ENCODE results near the gene AQP9. TPM values are rescaled to one million over a fixed set of nuclear protein-coding genes. Genes with fewer than 3 reads are reported as not detected.
"Not testable (repeated sequence)": the region's sequence is repeated elsewhere in the genome, so short reads cannot be mapped to it uniquely, and the experiment has no call there.

AQP9 gene
- total RNA-seq, 1 donor from 2014 or later, result not detected

DNA sequence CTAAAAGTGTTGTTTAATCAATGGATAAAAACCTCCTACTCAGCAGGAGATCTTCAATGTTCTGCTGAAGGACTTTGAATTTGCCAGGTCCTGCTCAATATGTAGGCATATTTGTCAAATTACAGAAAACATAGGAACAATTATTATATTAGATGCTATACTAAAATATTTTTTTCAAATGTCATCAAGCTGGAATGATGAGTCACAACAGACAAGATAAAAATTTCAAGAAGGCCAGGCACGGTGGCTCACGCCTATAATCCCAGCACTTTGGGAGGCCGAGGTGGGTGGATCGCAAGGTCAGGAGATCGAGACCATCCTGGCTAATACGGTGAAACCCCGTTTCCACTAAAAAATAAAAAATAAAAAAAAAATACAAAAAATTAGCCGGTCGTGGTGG is 68.0 kb downstream of the AQP9 start:
- H3K9me3 Mint-ChIP-seq, result no peaks in the 10 kb centered on the region
- TF ChIP-seq, protein P1, sequence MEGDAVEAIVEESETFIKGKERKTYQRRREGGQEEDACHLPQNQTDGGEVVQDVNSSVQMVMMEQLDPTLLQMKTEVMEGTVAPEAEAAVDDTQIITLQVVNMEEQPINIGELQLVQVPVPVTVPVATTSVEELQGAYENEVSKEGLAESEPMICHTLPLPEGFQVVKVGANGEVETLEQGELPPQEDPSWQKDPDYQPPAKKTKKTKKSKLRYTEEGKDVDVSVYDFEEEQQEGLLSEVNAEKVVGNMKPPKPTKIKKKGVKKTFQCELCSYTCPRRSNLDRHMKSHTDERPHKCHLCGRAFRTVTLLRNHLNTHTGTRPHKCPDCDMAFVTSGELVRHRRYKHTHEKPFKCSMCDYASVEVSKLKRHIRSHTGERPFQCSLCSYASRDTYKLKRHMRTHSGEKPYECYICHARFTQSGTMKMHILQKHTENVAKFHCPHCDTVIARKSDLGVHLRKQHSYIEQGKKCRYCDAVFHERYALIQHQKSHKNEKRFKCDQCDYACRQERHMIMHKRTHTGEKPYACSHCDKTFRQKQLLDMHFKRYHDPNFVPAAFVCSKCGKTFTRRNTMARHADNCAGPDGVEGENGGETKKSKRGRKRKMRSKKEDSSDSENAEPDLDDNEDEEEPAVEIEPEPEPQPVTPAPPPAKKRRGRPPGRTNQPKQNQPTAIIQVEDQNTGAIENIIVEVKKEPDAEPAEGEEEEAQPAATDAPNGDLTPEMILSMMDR (IDR thresholded peaks at IDR 0.05; ENCODE audit: unreplicated experiment), result no peak
- no peaks in the 10 kb centered on the region for H3K27me3 Mint-ChIP-seq (ENCODE audit: low read depth)
- no peak overlapping the region for H3K27ac Mint-ChIP-seq
- H3K4me1 Mint-ChIP-seq, result peaks cover 13% of the 10 kb centered on the region
- no peaks in the 10 kb centered on the region for H3K36me3 Mint-ChIP-seq
- DNase-seq (ENCODE audit: low spot score in 2 of 2, unreplicated experiment in 2 of 2), result no peak
- H3K4me3 Mint-ChIP-seq, result no peak overlapping the region

DNA sequence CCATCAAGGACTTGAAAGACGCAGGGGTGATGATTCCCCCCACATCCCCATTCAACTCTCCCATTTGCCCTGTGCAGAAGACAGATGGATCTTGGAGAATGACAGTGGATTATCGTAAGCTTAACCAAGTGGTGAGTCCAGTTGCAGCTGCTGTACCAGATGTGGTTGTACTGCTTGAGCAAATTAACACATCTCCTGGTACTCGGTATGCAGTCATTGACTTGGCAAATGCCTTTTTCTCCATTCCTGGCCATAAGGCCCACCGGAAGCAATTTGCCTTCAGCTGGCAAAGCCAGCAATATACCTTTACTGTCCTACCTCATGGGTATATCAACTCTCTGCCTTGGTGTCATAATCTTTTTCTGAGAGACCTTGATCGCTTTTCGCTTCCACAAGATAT is 70.0 kb downstream of the AQP9 start:
- peaks cover 11% of the 10 kb centered on the region for H3K4me1 Mint-ChIP-seq
- not testable (repeated sequence) for H3K36me3 Mint-ChIP-seq; H3K4me3 Mint-ChIP-seq; DNase-seq (ENCODE audit: low spot score in 2 of 2, unreplicated experiment in 2 of 2); H3K9me3 Mint-ChIP-seq; H3K27ac Mint-ChIP-seq; H3K27me3 Mint-ChIP-seq (ENCODE audit: low read depth)

DNA sequence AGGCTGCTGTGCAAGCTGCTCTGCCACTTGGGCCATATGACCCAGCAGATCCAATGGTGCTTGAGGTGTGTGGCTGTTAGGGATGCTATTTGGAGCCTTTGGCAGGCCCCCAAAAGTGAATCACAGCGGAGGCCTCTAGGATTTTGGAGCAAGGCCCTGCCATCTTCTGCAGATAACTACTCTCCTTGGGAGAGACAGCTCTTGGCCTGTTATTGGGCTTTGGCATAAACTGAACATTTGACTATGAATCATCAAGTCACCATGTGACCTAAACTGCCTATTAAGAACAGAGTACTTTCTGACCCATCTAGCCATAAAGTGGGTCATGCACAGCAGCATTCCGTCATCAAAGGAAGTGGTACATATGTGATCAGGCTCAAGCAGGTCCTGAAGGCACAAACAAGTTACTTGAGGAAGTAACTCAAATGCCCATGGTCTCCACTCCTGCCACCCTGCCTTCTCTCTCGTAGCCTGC is 70.9 kb downstream of the AQP9 start:
- DNase-seq (ENCODE audit: low spot score in 2 of 2, unreplicated experiment in 2 of 2); H3K36me3 Mint-ChIP-seq; H3K27ac Mint-ChIP-seq; H3K27me3 Mint-ChIP-seq (ENCODE audit: low read depth); H3K4me3 Mint-ChIP-seq; H3K4me1 Mint-ChIP-seq; H3K9me3 Mint-ChIP-seq: not testable (repeated sequence)

DNA sequence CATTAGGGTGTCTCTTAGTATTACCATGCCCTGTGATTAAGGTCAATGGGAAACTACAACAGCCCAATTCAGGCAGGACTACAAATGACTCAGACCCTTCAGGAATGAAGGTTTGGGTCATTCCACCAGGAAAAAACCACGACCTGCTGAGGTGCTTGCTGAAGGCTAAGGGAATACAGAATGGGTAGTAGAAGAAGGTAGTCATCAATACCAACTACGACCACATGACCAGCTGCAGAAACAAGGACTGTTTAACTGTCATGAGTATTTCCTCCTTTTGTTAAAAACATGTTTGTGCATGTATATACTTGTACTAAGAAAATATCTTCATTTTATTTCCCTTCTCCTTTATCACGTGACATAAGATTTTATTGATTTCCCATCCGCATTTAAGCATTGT is 71.8 kb downstream of the AQP9 start:
- not testable (repeated sequence) for H3K27me3 Mint-ChIP-seq (ENCODE audit: low read depth); H3K9me3 Mint-ChIP-seq; DNase-seq (ENCODE audit: low spot score in 2 of 2, unreplicated experiment in 2 of 2); H3K36me3 Mint-ChIP-seq; H3K4me3 Mint-ChIP-seq; H3K27ac Mint-ChIP-seq; H3K4me1 Mint-ChIP-seq

DNA sequence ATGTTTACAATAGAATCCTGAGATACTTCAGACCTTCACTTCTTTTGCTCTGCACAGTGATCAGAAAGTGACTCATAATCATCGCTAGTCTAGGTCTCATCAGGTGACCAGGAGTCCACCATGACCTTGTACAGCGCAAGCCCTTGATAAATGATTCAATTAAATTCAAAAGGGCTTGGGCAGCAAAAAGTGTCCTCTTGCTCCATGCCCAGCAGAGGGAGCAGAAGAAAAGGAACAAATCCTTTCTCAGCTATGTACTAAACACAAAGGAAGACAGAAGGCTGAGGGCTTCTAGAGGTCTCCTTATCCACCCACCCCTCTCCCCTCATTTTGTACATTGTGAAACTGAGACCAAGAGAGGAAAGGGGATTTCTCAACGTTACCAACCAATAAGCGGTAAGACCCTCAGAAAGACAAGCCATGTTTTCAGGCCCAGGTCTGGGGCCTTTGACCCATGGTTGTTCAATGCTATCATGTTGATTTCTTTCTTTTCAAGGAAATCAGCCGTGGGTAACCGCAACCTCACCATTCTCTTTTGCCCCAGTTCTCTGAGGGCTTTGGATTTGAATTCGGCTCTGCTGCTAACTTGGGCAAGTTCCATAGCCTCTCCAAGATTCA is 74.8 kb downstream of the AQP9 start:
- no peaks in the 10 kb centered on the region for H3K9me3 Mint-ChIP-seq
- no peak for DNase-seq (ENCODE audit: low spot score in 2 of 2, unreplicated experiment in 2 of 2)
- TF ChIP-seq, protein P1 (IDR thresholded peaks at IDR 0.05; ENCODE audit: unreplicated experiment), result peak; percentile 33
- H3K36me3 Mint-ChIP-seq, result no peaks in the 10 kb centered on the region
- no peak overlapping the region for H3K4me3 Mint-ChIP-seq
- H3K4me1 Mint-ChIP-seq, result peaks cover 8% of the 10 kb centered on the region
- no peak overlapping the region for H3K27ac Mint-ChIP-seq
- no peaks in the 10 kb centered on the region for H3K27me3 Mint-ChIP-seq (ENCODE audit: low read depth)

DNA sequence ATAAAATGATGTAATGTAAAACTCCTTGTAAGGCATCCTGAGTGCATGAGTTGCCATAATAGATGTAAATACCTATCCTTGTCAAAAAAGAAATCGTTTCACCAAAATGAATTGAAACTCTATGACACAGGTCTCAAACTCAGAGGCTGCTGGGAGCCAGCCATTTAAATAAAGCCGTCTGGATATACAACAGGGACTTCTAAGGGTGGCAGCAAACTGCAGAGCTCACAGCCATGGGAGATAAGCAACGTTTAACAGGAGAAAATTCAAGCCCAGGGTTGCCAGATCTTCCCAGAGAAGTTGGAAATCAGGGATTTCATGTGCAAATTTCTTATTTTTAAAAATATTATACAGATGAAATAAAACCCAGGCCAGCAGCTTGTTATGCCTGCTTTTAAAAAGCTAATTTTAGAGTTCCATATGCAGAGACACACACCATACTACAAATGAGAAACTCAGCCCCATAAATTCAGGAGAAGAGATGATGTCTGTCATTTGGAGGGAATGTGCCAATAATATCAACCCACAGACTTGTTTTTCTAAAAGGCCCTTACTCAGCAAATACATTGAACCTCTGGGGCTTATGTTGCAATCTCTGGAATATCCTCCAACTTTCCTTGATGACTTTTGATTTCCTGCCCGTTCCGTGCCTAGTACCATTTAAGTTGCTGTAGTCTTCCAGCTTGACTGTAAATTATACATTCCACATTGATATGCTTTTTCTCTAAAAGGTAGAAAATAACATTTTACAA is 75.6 kb downstream of the AQP9 start:
- Mint-ChIP-seq H3K27ac (no peak overlapping the region), H3K9me3 (peaks cover 5% of the 10 kb centered on the region), H3K4me1 (peaks cover 8% of the 10 kb centered on the region), H3K27me3 (ENCODE audit: low read depth) (no peaks in the 10 kb centered on the region), H3K36me3 (no peaks in the 10 kb centered on the region), H3K4me3 (no peak overlapping the region)
- TF ChIP-seq, protein P1 (IDR thresholded peaks at IDR 0.05; ENCODE audit: unreplicated experiment), result no peak
- DNase-seq (ENCODE audit: low spot score in 2 of 2, unreplicated experiment in 2 of 2), result no peak

DNA sequence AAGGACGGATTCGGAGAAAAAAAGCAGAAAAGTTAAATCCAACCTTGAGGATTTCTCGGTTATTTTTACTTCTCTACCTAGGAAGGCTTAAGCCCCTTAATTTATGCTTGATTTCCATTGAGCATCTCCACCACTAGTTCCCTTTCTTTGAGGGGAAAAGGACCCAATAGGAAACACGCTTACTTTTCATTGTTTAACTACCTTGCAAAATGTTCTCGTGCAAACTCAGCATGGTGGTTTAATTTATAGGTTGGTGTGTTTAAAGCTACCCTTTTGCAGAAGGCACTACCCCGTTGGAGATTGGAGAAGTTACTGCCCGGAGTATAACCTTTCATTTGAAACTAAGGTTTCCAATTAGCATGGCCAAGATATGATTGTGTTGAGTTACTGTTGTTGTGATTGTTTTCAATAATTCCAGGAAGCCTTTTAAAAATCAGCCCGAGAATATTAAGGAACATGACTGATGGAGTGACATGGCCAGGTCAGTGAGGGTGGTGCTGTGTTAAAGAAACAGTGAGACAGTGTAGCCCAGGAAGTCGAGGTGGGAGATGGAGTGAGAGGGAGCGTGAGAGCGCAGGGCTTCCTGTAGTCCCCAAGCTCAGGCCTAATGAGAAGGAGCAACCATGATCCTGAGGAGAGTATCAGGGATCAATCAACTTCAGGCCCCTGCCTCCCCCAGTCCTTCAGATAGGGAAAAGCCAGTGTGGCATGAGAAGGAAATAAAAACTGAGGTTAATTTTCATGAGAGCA is 76.6 kb downstream of the AQP9 start:
- no peak for DNase-seq (ENCODE audit: low spot score in 2 of 2, unreplicated experiment in 2 of 2)
- Mint-ChIP-seq H3K27me3 (ENCODE audit: low read depth) (no peaks in the 10 kb centered on the region), H3K36me3 (no peaks in the 10 kb centered on the region), H3K4me1 (peaks cover 8% of the 10 kb centered on the region), H3K4me3 (no peak overlapping the region), H3K27ac (no peak overlapping the region), H3K9me3 (peaks cover 15% of the 10 kb centered on the region)
- TF ChIP-seq, protein P1 (IDR thresholded peaks at IDR 0.05; ENCODE audit: unreplicated experiment), result no peak

All from mesothelial cell of epicardium (in vitro differentiated cells).